IPS-18a (cell line): ENCODE measurements around the gene DUSP22.
"Not testable (repeated sequence)": the region's sequence is repeated elsewhere in the genome, so short reads cannot be mapped to it uniquely, and the experiment has no call there.

Source experiments
- H3K27ac ChIP-seq: one replicate; pipeline ENCODE4 v1.5.1; 2013; ENCODE audit warnings: low read length
- H3K27me3 ChIP-seq: one replicate; pipeline ENCODE4 v1.6.1; 2013; ENCODE audit warnings: mild to moderate bottlenecking, low read length; ENCODE audit not compliant: control insufficient read depth, insufficient read depth
- H3K36me3 ChIP-seq: one replicate; pipeline ENCODE4 v1.6.1; 2013; ENCODE audit warnings: low read depth, low read length; ENCODE audit not compliant: control insufficient read depth
- H3K4me1 ChIP-seq: one replicate; pipeline ENCODE4 v1.6.1; 2013; ENCODE audit warnings: low read depth, low read length; ENCODE audit not compliant: control insufficient read depth
- H3K4me3 ChIP-seq: one replicate; pipeline ENCODE4 v1.5.1; 2013; ENCODE audit warnings: low read length
- H3K9ac ChIP-seq: one replicate; pipeline ENCODE4 v1.6.1; 2013; ENCODE audit warnings: mild to moderate bottlenecking, low read length, moderate library complexity
- H3K9me3 ChIP-seq: one replicate; pipeline ENCODE4 v1.6.1; 2013; ENCODE audit warnings: low read depth, low read length; ENCODE audit not compliant: control insufficient read depth

DUSP22 gene

DNA sequence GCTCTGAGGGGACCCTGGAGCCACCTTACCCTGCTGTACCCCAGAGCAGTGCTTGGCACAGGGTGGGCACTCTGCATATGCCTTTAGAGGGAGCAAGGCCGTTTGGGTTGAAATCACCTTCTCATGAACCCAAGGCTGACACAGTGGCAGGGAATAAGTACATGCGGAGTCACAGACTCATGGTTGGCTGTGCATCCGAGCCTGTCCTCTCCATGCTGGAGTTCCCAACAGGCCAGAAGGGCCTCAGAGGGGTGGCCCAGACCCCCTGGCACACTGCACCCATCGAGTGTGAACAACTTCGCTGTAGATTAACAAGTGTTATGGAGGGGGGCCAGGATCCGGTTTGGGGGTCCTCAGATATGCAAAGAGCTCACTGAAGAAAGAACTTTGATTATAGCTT is 78.3 kb downstream of the DUSP22 start:
- Histone ChIP-seq H3K27ac (no peak overlapping the region), H3K36me3 (no peaks in the 10 kb centered on the region), H3K9me3 (peaks cover 9% of the 10 kb centered on the region)

DNA sequence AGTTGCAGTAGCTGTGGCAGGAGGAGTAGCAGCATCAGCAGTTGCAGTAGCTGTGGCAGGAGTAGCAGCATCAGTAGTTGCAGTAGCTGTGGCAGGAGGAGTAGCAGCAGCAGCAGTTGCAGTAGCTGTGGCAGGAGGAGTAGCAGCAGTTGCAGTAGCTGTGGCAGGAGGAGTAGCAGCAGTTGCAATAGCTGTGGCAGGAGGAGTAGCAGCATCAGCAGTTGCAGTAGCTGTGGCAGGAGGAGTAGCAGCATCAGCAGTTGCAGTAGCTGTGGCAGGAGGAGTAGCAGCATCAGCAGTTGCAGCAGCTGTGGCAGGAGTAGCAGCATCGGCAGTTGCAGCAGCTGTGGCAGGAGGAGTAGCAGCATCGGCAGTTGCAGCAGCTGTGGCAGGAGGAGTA is 79.6 kb downstream of the DUSP22 start:
- not testable (repeated sequence) for H3K36me3 ChIP-seq, H3K4me3 ChIP-seq, H3K27me3 ChIP-seq, H3K9ac ChIP-seq, H3K4me1 ChIP-seq, H3K27ac ChIP-seq
- peaks cover 13% of the 10 kb centered on the region for H3K9me3 ChIP-seq

More for the DNA sequence above, 78.3 kb downstream of the DUSP22 start:
- no peak overlapping the region for H3K4me3 ChIP-seq
- H3K27me3 ChIP-seq, result no peaks in the 10 kb centered on the region
- no peak overlapping the region for H3K9ac ChIP-seq
- peaks cover 5% of the 10 kb centered on the region for H3K4me1 ChIP-seq

DNA sequence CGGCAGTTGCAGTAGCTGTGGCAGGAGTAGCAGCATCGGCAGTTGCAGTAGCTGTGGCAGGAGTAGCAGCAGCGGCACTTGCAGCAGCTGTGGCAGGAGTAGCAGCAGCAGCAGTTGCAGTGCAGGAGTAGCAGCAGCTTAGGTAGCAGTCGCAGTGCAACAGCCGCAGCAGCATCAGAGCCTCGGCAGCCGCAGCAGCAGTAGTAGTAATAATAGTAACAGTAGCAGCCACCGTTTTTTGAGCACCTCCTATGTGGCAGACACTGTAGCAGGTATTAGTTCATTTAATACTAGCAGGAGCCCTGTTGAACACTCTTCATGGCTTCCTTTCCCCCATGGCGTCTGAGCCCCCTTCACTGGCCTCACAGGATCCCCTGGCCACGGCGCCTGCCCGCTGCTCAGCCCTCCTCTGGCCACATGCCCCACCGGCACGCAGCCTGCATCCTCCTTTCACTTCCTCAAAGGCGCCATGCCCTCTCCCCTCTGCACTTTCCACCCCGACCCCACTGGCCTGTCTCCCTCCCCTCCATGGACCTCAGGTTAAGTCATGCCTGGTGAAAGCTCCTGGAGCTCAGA is 80.1 kb downstream of the DUSP22 start:
- H3K27ac ChIP-seq, result no peak overlapping the region
- peaks cover 8% of the 10 kb centered on the region for H3K9me3 ChIP-seq

DNA sequence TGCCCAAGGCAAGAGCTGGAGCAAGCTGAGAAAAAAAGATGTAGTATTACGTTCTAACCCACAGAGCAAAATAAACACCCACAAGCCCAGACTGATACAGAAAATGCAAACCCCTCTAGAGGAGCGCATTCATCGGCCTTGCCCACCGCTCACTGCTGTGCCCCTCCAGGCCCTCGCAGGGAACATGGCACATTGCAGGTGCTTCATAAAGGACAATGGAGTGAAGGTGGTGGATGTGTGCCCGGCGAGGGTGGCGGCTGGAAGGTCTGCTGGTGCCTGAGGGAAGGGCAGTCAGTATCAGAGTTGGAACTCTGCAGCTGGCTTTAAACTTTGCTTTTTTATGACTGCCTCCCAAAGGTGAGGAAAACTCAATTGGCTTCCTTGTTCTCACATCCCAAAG is 80.7 kb downstream of the DUSP22 start:
- Histone ChIP-seq H3K4me1 (peaks cover 5% of the 10 kb centered on the region), H3K27me3 (no peaks in the 10 kb centered on the region), H3K9me3 (peaks cover 6% of the 10 kb centered on the region), H3K27ac (no peak overlapping the region), H3K36me3 (no peaks in the 10 kb centered on the region), H3K9ac (no peak overlapping the region), H3K4me3 (no peak overlapping the region)

More for the DNA sequence above, 80.1 kb downstream of the DUSP22 start:
- H3K4me1 ChIP-seq, result peaks cover 5% of the 10 kb centered on the region
- H3K36me3 ChIP-seq, result no peaks in the 10 kb centered on the region
- H3K9ac ChIP-seq, result no peak overlapping the region
- no peaks in the 10 kb centered on the region for H3K27me3 ChIP-seq
- no peak overlapping the region for H3K4me3 ChIP-seq

DNA sequence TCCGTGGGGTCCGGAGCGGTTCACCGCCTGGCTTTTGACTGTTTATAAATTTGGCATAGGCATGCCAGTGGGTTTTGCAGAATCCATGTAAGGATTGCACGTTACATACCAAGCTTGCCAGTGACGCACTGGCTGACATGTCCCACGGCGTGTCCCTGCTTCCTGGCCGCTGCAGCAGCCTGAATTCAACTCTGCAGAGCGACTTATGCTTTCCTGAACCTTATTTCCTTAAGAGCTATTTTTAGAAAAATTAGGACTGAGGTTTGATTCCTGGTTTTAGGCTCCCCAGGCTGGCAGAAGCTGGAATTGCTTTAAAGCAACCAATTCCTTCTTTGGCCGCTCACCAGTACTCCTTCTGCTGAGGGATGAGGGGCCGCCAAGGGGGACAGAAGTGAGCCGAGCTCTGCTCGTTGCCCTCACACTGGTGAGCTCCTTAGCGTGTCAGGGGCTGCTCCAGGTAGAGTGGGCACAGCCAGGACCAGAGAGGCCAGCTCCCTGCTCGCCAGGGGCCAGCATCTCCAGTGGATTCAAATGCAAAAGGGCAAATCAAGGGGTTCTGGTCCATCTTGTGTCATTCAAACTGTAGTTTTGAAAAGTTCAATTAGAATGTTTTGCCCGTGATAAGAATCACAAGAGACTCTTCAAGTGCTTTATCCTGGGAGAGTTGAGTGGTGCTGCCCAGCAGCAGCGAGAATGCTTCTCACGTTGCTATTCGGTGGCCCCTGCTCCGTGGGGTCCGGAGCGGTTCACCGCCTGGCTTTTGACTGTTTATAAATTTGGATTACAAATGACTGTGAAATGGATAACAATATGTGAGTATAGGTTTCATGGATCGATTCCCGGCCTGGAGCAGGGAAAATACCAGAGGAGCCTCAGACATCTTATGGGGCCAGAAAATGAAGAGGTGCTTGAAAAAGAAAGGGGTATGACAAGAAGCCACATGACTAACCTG is 81.8 kb downstream of the DUSP22 start:
- no peak overlapping the region for H3K4me3 ChIP-seq
- no peaks in the 10 kb centered on the region for H3K27me3 ChIP-seq
- no peak overlapping the region for H3K27ac ChIP-seq
- peaks cover 6% of the 10 kb centered on the region for H3K9me3 ChIP-seq
- H3K36me3 ChIP-seq, result no peaks in the 10 kb centered on the region
- no peak overlapping the region for H3K9ac ChIP-seq
- peaks cover 5% of the 10 kb centered on the region for H3K4me1 ChIP-seq

DNA sequence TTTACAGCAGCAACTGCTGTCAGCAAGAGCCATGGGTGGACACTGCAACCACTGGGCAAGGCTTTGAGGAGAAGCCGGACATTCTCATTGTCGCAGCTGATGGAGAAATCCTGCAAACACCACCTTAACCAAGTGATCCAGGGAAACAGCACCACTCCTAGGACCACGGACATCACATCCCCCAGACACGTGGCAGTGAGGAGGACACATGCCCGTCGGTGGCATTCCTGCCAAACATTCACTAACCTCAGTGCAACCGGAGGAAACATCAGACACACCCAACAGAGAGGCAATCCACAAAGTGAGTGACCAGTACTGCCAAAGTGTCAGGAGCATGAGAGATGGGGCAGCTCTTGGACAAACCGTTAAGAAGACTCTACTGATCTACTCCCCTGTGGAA is 82.7 kb downstream of the DUSP22 start:
- peaks cover 5% of the 10 kb centered on the region for H3K4me1 ChIP-seq
- no peak overlapping the region for H3K4me3 ChIP-seq
- H3K9me3 ChIP-seq, result peaks cover 6% of the 10 kb centered on the region
- H3K36me3 ChIP-seq, result no peaks in the 10 kb centered on the region
- H3K27me3 ChIP-seq, result no peaks in the 10 kb centered on the region
- no peak overlapping the region for H3K9ac ChIP-seq
- H3K27ac ChIP-seq, result no peak overlapping the region

DNA sequence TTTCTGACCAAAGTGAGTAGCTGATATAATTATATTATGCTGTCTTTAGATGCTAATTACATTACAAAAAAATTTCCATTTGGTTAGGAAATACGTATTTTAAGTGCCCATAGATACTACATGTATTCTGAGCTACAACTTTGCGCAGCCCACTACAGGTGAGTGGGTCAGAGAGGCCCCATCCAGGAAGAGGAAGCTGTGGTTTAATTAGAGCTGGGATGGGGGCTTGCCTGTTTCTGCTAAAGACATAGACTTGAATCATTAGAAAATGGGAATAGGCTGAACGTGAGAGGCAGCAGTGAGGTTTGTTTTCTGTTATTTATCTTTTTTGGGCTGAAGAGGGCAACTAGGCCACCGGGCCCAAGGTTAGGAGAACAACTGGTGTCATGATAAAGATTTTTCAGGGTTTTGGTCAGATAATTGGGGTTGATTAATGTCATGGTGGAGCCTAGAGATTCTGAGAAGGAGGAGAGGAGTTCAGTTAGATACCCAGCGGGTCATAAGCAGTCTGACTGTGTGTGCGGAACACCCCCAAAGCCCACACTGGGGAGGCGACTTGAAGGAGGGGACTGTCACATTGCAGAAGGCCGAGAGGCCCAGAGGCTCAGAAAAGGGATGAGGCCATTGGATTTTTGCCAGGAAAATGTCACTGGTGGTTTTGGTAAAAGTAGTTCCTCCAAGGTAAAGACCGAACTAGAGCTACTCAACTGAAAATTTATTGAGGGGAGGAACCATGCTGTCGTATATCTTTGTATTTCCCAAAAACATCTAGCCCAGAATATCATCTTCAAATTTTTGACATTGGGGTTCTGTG is 84.7 kb downstream of the DUSP22 start:
- Histone ChIP-seq H3K4me1 (peaks cover 5% of the 10 kb centered on the region), H3K4me3 (no peak overlapping the region), H3K36me3 (no peaks in the 10 kb centered on the region), H3K9me3 (peaks cover 10% of the 10 kb centered on the region), H3K9ac (no peak overlapping the region), H3K27me3 (no peaks in the 10 kb centered on the region), H3K27ac (no peak overlapping the region)

DNA sequence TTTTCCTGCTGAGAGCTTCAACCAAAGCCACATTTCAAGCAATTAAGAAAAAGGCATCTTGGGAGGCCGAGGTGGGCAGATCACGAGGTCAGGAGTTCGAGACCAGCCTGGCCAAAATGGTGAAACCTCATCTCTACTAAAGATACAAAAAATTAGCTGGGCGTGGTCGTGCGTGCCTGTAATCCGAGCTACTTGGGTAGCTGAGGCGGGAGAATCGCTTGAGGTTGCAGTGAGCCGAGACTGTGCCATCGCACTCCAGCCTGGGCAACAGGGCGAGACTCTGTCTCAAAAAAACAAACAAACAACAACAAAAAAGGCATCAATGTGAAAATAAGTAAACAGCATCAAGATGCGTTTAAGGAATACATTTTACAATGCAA is 85.3 kb downstream of the DUSP22 start:
- not testable (repeated sequence) for H3K27ac ChIP-seq, H3K9ac ChIP-seq, H3K9me3 ChIP-seq, H3K36me3 ChIP-seq, H3K27me3 ChIP-seq, H3K4me1 ChIP-seq, H3K4me3 ChIP-seq

DNA sequence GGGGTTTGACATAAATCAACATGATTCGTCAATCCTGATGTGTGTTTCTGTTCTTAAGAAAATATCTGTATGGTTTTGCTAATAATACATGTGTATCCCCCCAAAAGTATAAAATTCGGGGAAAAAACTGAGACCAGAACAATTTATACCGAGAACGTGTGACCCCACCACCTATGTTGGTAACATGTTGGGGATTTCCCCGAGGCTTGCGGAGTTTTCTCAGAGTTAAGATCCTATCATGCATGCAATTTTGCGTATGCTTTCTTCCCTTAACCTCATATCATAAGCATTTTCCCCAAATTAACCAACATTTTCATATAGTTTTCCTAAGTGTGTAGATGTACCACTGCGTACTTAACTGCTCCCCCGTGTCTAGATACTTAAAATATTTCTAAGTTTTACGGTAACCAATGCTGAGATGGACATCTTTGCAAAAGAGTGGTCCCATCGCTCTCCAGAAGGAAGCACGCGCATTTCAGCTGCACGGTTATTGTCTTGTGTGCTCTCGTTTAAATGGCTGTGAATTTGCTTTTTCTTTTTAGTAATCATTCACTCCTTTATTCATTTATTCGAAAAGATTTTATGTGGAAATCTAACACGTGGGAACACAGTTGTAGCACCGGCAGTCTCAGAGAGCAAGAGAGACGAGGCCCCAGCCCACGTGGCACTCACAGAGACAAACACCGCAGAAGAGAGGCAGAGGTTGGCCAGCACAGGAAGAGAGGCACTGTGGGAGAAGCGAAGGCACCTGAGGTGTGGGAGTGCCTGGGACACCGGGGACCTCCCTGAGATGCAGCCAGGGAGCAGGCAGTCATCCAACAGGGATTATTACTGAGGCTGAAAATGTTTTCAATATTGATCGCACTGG is 86.0 kb downstream of the DUSP22 start:
- Histone ChIP-seq H3K9me3 (peaks cover 10% of the 10 kb centered on the region), H3K27me3 (no peaks in the 10 kb centered on the region), H3K27ac (no peak overlapping the region), H3K4me1 (peaks cover 5% of the 10 kb centered on the region), H3K4me3 (no peak overlapping the region), H3K9ac (no peak overlapping the region), H3K36me3 (no peaks in the 10 kb centered on the region)

DNA sequence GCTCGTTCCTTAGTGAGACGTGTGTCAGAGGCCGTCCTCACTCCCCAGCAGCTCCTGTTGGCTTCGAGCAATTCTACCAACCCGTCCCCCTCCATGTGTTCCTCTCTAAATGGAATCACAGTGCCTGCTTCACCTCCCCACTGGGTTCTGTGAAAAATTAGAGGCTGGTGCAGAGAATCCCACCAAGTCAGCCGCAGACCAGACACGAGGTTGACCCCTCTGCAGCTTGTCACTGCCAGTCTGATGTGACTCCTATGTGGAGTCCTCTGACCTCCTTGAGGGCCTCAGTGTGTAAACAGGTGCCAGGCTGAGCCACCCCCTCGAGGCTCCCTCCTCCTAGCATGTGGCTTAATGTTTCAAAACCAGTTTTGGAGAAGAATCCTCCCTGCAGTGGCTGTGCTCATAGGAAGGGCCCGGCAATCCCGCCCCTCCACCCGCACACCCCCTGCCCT is 86.7 kb downstream of the DUSP22 start:
- H3K27ac ChIP-seq, result no peak overlapping the region
- no peaks in the 10 kb centered on the region for H3K36me3 ChIP-seq
- H3K4me3 ChIP-seq, result no peak overlapping the region
- H3K27me3 ChIP-seq, result no peaks in the 10 kb centered on the region
- no peak overlapping the region for H3K9ac ChIP-seq
- H3K9me3 ChIP-seq, result peaks cover 10% of the 10 kb centered on the region
- peaks cover 5% of the 10 kb centered on the region for H3K4me1 ChIP-seq
